RWPE1 (cell line): Measurements from ENCODE around the gene HBEGF.

ENCODE experiments used
- CTCF ChIA-PET: fragments of 350-600 bp; sonication (Branson Sonifier 250); formaldehyde crosslinking; extraction: SDS; loops from one replicate; lab custom pipeline; 2021; lab: Yijun Ruan, JAX
- POLR2A ChIA-PET: fragments of 400-600 bp; formaldehyde crosslinking; extraction: SDS; loops from one replicate; lab custom pipeline; 2020; ENCODE audit warnings: antibody characterized with exemption; ENCODE audit not compliant: low non-redundant PET; lab: Yijun Ruan, JAX
- DNase-seq: peaks from one replicate; pipeline ENCODE4 v3.0.0; 2012; ENCODE audit warnings: low spot score
- H3K27ac ChIP-seq: fragments of 450-650 bp; 2 replicates; pipeline ENCODE4 v1.5.1; 2017
- CTCF ChIP-seq: fragments of 450-650 bp; conservative IDR thresholded peaks from 2 replicates; pipeline ENCODE4 v1.5.1; 2017; ENCODE audit warnings: low read depth, mild to moderate bottlenecking

Gene HBEGF

GRCh38 chr5:140321796-140322195, 24.6 kb downstream of the HBEGF start:
- ChIA-PET POLR2A (no interaction called here), CTCF (no interaction called here)
- DNase-seq, result no peak
- 0 out of 2 replicates have a peak overlapping the region, but pooled peaks have one; percentile 7 for H3K27ac ChIP-seq
- no peak for TF ChIP-seq CTCF

- CTCF ChIA-PET, result no interaction called here
- H3K27ac ChIP-seq, result no peak overlapping the region
- DNase-seq, result no peak
- POLR2A ChIA-PET, result no interaction called here
- no peak for TF ChIP-seq CTCF
Measured at GRCh38 chr5:140319833-140320232, 26.6 kb downstream of the HBEGF start.

DNA sequence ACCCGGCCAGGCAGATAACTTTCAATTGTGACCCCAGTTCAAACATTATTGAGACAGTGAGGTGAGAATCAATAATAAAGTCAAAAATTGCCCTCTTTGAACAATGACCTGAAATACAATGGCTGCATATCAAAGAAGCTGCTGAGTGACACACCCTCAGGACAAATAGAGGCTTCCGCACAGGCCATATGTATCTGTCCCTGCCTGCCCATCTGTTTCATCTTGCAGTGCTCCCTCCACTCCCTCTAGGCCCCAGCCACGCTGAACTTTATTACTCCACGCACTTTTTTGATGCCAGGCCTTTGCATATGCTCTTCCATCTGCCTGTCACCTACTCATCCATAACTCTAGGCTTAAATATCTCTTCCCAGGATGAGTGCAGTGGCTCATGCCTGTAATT, 27.6 kb downstream of the HBEGF start:
- no peak for DNase-seq
- TF ChIP-seq CTCF, result no peak
- POLR2A ChIA-PET, result no interaction called here
- CTCF ChIA-PET, result interaction anchor here (0.5 kb wide), 1 partner anchor 31 kb away, joined by 3 read pairs; no protein-coding TSS in a partner anchor
- H3K27ac ChIP-seq, result peak overlapping the region; percentile 20; the same call in 1 of the 2 replicates

GRCh38 chr5:140317859-140318258, 28.5 kb downstream of the HBEGF start:
- ChIA-PET POLR2A (no interaction called here), CTCF (interaction anchor here (0.5 to 1.1 kb wide), 3 partner anchors 18 to 116 kb away, joined by 3 to 6 read pairs (median 4); partner anchors contain the start of gene HBEGF)
- DNase-seq, result peak; percentile 36
- H3K27ac ChIP-seq, result no peak overlapping the region
- no peak for TF ChIP-seq CTCF

DNA sequence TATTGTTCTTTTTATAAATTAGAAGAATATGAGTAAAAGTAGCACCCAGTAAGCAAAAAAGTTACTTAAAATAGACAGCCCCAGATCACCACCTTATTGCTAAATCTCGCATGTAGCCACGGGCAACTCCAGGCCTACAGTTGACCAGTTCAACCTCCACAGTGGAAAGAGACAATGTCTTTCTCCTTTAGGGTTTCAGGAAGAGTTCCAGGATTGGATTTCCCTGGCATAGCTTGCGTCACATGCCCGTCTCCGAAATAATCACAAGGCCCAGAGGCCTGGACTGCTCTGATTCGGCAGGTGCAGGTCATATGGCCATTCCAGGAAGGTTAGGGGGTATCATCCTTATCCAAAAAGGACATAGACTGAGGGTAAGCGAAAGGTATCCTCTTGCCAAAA, 33.6 kb downstream of the HBEGF start:
- POLR2A ChIA-PET, result no interaction called here
- TF ChIP-seq CTCF, result no peak
- CTCF ChIA-PET, result no interaction called here
- no peak for DNase-seq
- no peak overlapping the region for H3K27ac ChIP-seq

GRCh38 chr5:140312067-140312790, 34.2 kb downstream of the HBEGF start:
- DNase-seq, result peak; percentile 57
- no peak for TF ChIP-seq CTCF
- CTCF ChIA-PET, result interaction anchor here (0.6 kb wide), 1 partner anchor 34 kb away, joined by 3 read pairs; no protein-coding TSS in a partner anchor
- POLR2A ChIA-PET, result no interaction called here
- H3K27ac ChIP-seq, result peak overlapping the region; percentile 56; the same call in 1 of the 2 replicates
